ENCODE results near the gene CPN2. TPM values are rescaled to one million over a fixed set of nuclear protein-coding genes. Genes with fewer than 3 reads are reported as not detected.
A peak's percentile ranks its signal among the peaks of the same experiment; 100 is the strongest.

Gene CPN2
- total and polyA plus RNA-seq, 2 of the 13 experiments (the other 11 are each of a cell fraction or from before 2014, with no cell fraction given): 26.7 to 27.7 TPM

- H4K20me1 ChIP-seq (ENCODE audit: insufficient read depth, low read length): no peaks in the 10 kb centered on the region
- intact Hi-C loops (cut with micrococcal nuclease; ENCODE audit: unreplicated experiment): no loop called here
- H3K4me3 ChIP-seq (replicated peaks in 1 of 3; ENCODE audit: insufficient read depth in 1 of 3, low read depth in 2 of 3, low read length in 3 of 3): no peak overlapping the region
- H3K9me3 ChIP-seq (ENCODE audit: low read length): no peaks in the 10 kb centered on the region
- TF ChIP-seq ZNF232 (CRISPR knock-in tag; IDR thresholded peaks at IDR 0.05; ENCODE audit: borderline replicate concordance): no peak
- no peak for FAIRE-seq
- H3K4me2 ChIP-seq (ENCODE audit: low read depth, low read length): no peak overlapping the region
- H3K27me3 ChIP-seq (ENCODE audit: control insufficient read depth in 1 of 2, insufficient read depth in 2 of 2, low read length in 2 of 2): no peaks in the 10 kb centered on the region
- H3K79me2 ChIP-seq (ENCODE audit: insufficient read depth, low read length): no peaks in the 10 kb centered on the region
- H3K4me1 ChIP-seq (ENCODE audit: insufficient read depth, low read length): peaks cover 82% of the 10 kb centered on the region
- 96% methylated on average over 14 of the region's 14 CpGs for WGBS (ENCODE audit: low lambda C conversion rate)
- in situ Hi-C loops (cut with HindIII; ENCODE audit: extremely low pct_ligation_motif_present, low pct_unique_long_range_greater_than_20kb): no loop called here
- no peaks in the 10 kb centered on the region for H3K36me3 ChIP-seq (replicated peaks in 1 of 2; ENCODE audit: control insufficient read depth in 1 of 2, insufficient read depth in 2 of 2, low read length in 2 of 2)
- H2AFZ ChIP-seq (ENCODE audit: low read length): no peak overlapping the region
- no peak for DNase-seq (ENCODE audit: low spot score)
- ChIA-PET CTCF (ENCODE audit: low intra/inter-chr PET ratio, low total read pairs) (no interaction called here), POLR2A (no interaction called here)
- no peak overlapping the region for H3K9ac ChIP-seq (ENCODE audit: insufficient read depth, low read depth, low read length)
- ATAC-seq: no peak
- no peak overlapping the region for H3K27ac ChIP-seq (ENCODE audit: extremely low read length, insufficient read depth, low read length)
- BruUV-seq (replicated peaks): no TSS peak
Observed at GRCh38 chr3:194328942-194329582, 22.1 kb downstream of the CPN2 start.

- no peaks in the 10 kb centered on the region for H4K20me1 ChIP-seq (ENCODE audit: insufficient read depth, low read length)
- H3K4me2 ChIP-seq (ENCODE audit: low read depth, low read length): no peak overlapping the region
- intact Hi-C loops (cut with micrococcal nuclease; ENCODE audit: unreplicated experiment): no loop called here
- no peaks in the 10 kb centered on the region for H3K9me3 ChIP-seq (ENCODE audit: low read length)
- H3K36me3 ChIP-seq (replicated peaks in 1 of 2; ENCODE audit: control insufficient read depth in 1 of 2, insufficient read depth in 2 of 2, low read length in 2 of 2): no peaks in the 10 kb centered on the region
- H3K27ac ChIP-seq (ENCODE audit: extremely low read length, insufficient read depth, low read length): no peak overlapping the region
- CTCF ChIA-PET (ENCODE audit: low intra/inter-chr PET ratio, low total read pairs): no interaction called here
- in situ Hi-C loops (cut with HindIII; ENCODE audit: extremely low pct_ligation_motif_present, low pct_unique_long_range_greater_than_20kb): no loop called here
- BruUV-seq (replicated peaks): no TSS peak
- peaks cover 82% of the 10 kb centered on the region for H3K4me1 ChIP-seq (ENCODE audit: insufficient read depth, low read length)
- no peak overlapping the region for H3K9ac ChIP-seq (ENCODE audit: insufficient read depth, low read depth, low read length)
- FAIRE-seq (no peak), DNase-seq (ENCODE audit: low spot score) (no peak), ATAC-seq (peak; percentile 11; the same call in 2 of the 3 replicates)
- H2AFZ ChIP-seq (ENCODE audit: low read length): no peak overlapping the region
- no peaks in the 10 kb centered on the region for H3K27me3 ChIP-seq (ENCODE audit: control insufficient read depth in 1 of 2, insufficient read depth in 2 of 2, low read length in 2 of 2)
- WGBS (ENCODE audit: low lambda C conversion rate): 73% methylated on average over 27 of the region's 27 CpGs
- POLR2A ChIA-PET: no interaction called here
- H3K4me3 ChIP-seq (replicated peaks in 1 of 3; ENCODE audit: insufficient read depth in 1 of 3, low read depth in 2 of 3, low read length in 3 of 3): no peak overlapping the region
- H3K79me2 ChIP-seq (ENCODE audit: insufficient read depth, low read length): no peaks in the 10 kb centered on the region
- TF ChIP-seq ZBTB38 (CRISPR knock-in tag; IDR thresholded peaks at IDR 0.05): peak; percentile 47
- peak; percentile 94 for TF ChIP-seq ZBTB33 (CRISPR knock-in tag; IDR thresholded peaks at IDR 0.05)
- no peak for TF ChIP-seq HMG20B (CRISPR knock-in tag; conservative IDR thresholded peaks at IDR 0.05)
- TF ChIP-seq SALL1 (CRISPR knock-in tag; IDR thresholded peaks at IDR 0.05): 0 out of 2 replicates have a peak, but pooled peaks have one; percentile 24
- TF ChIP-seq MIXL1 (CRISPR knock-in tag; IDR thresholded peaks at IDR 0.05): no peak
- 0 out of 2 replicates have a peak, but pooled peaks have one; percentile 31 for TF ChIP-seq HOXA3 (CRISPR knock-in tag; IDR thresholded peaks at IDR 0.05)
- no peak for TF ChIP-seq NR2F2 (IDR thresholded peaks at IDR 0.05; ENCODE audit: borderline replicate concordance, low read depth)
- TF ChIP-seq MXI1 (IDR thresholded peaks at IDR 0.05; ENCODE audit: borderline replicate concordance, low read depth, low read length): no peak
- TF ChIP-seq MLX (CRISPR knock-in tag; IDR thresholded peaks at IDR 0.05): no peak
- TF ChIP-seq ZNF629 (CRISPR knock-in tag; conservative IDR thresholded peaks at IDR 0.05): no peak
- peak; percentile 44 for TF ChIP-seq ZNF687 (CRISPR knock-in tag; IDR thresholded peaks at IDR 0.05)
Observed at GRCh38 chr3:194328053-194328657, 23.0 kb downstream of the CPN2 start.
